ENCODE results near the gene FBXL17.
"Not testable (repeated sequence)": the region's sequence is repeated elsewhere in the genome, so short reads cannot be mapped to it uniquely, and the experiment has no call there.

The FBXL17 gene

DNA sequence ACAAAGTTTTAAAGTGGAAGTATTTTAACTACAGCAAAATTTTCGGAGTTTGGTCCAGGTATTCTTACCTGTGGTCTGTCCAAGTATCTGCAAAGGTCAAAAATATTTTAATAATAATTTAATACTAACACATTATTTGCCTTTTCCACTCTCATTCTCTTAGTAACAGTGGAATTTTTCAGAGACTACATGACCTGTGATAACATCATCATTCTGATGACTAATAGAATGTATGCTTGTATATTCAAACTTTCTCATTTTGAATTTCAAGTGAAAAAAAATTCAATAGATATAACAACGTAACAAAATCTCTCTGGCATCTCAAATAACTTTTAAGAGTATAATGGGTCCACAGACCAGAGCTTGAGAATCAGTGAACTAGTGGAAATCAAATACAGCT lies 78.3 kb downstream of the FBXL17 start:
- no peak for DNase-seq (ENCODE audit: low spot score)

DNA sequence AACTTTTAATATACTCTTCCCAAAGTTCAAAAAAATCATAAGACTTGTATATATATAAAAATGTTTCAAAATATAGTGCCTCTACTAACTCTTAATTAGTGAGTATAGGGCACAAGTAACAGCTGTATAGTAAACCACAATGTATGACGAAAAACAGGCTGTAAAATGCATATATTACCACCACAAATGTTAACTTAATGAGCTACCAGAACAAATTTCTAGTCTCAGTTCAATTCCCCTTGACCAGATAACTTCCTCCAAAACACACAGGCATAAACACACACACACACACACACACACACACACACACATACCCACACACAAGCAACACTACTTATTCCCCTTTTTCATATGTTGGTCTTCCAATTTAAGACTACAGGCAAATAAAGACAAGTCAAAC lies 78.8 kb downstream of the FBXL17 start:
- DNase-seq (ENCODE audit: low spot score): no peak

DNA sequence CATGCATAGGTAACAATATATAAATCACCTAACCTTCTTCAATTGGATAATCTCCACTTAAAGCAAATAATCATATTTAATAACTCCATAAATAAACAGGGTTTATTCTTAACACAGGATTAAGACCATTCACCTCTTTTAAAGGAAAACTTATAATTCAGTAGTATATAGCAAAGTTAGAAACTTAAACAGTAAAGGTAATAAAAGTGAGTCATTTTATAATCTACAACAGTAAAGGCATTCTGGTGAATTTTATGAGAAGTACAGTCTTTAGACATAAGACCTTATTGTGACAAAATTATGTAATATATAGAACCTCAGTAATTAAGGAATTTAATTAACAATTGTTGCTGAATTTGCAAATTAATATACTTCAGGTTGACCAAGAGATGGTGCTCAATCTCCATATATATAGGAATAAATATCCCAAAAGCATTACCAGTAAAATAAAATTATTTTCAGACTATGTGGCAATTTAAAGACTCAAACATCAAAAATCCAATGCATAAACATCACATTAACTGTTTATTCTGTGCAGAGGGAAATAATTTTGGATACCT lies 84.8 kb downstream of the FBXL17 start:
- DNase-seq (ENCODE audit: low spot score): no peak

DNA sequence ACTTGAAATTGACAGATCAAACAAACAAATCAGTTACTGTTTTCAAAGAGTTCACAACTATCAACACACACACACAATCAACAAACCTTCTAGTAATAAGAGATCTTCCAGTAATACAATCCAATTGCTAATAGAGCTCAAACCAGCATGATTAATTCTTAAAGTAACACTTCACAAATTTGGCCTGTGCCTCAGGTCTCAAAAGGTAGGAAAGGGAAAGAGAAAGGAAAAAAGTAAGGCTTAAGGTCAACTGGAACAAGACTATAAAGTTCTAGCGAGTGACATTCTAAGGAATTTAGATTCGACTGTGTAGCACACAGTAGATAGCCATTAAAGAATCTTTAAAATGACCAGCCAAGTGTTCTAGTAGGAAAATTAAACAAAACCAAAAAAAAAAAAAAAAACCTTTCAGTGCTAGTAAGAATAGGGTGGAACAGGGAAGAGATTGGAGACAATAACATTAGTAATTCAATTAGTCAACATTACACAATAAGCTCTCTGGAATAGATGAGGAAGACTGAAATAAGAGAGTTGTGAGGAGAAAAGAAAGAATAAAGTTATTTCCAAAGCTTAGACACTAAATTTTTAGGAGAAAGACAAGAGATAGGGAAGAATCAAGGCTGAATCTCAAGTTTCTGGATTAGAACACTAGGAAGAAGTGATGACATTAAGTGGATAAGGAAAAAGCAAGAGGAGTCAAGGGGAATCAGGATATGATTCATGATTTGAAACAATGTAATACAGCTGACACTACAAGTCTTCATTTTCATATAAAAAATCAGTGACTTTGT lies 86.1 kb downstream of the FBXL17 start:
- no peak for DNase-seq (ENCODE audit: low spot score)

DNA sequence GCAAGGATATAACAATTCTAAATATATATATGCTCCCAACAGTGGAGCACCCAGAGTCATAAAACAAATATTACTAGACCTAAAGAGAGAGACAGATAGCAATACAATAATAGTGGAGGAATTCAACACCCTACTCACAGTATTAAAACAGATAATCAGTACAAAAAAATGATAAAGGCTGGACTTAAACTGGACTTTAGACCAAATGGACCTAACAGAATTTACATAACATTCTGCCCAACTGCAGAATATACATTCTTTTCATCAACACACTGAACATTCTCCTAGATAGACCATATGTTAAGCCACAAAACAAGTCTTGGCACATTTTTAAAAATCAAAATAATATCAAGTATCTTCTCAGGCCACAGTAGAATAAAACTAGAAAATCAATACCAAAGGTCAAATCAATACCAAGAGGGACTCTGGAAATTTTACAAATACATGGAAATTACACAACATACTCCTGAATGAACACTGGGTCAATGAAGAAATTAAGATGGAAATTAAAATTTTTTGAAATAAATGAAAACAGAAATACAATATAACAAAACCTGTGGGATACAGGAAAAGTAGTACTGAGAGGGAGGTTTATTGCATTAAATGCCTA lies 100.8 kb downstream of the FBXL17 start:
- DNase-seq (ENCODE audit: low spot score): no peak

DNA sequence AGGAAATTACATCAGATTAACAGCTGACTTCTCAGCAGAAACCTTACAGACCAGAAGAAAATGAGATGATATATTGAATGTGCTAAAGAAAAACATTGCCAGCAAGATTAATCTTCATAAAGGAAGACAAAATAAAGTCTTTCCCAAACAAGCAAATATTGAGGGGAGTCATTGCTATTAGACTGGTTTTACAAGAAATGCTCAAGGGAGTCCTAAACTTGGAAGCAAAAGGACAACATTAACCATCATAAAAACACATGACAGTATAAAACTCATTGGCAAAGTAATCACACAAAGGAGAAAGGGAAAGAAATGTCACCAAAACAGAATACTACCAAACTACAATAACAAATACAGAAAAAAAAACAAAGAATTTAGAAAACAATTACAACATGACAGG lies 101.7 kb downstream of the FBXL17 start:
- no peak for DNase-seq (ENCODE audit: low spot score)

DNA sequence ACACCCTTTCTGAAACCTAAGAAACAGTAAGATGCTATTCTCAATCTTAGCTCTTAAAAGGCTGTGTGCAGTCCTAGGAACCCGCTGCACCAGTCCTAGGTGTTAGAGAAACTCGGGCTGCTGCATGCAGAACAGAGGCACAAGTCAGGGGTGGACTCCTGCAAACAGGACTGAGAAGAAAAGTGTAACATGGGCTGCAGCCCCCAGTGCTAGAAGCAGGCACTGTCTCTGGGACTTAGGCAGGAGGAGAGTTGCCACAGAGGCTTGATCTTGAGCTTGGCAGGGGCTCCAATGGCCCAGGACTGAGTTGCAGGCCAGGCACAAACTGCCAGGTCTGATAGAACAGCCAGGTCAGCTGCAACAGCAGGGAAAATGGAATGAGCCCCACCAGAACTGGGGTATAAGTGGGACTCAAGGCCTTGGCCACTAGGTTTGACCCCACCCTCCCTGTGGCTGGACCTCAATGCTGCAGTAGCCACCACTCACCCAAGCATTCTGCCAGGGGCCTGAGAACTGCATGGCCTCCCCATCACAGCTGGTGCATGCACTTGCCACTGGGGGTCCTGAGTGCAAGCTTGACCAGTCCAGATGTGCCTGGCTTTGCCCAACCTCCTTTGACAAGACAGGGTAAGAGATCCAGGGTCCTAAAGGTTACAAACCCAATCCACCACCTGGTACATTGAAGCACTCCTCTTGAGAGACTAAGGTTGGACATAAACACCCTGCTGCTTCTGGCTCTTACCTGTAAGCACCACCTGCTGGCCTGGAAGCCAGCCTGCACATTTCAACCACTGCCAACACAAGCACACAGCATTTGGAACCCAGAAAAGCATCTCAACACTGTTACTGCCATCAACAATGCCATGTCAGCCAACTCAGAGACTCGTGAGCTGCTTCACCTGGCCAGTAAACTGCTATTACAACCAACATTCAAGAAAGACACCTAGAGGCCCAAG lies 103.3 kb downstream of the FBXL17 start:
- DNase-seq (ENCODE audit: low spot score): no peak

DNA sequence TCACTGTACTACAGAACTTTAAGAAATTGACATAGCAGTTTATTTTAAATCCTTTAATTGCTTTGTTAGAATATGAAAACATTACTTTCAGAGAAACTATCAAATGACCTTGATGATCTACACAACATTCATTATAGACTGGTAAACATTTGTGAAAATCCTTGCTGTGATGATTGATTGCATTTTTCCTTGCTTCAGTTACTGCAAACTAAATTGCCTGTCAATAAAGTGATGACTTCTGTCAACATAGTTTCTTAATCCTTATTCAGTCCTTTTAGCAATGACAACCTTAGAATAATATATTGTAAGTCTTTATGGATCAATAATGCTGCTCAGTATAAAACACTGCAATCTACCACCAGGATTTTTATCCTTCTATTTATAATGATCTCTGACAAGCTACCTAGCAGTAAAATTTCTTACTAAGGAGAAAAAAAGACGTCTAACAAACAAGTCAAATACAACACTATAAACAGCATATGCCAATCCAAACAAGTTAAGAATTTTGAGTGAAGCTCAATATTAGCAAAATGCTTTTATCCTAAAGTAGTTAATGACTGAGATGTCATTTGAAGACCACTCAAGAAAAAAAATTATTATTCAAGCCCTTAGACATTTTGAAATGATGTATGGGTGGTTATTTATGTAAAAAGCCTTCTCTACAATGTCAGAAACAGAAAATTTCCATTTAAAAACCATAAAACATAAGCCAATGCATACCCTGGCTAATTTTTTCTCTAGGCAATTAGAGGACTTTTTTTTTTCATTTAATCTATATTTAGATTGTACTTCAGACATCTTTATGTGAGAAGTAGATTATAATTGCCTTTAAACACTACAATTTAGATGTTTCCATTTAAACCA lies 105.5 kb downstream of the FBXL17 start:
- no peak for DNase-seq (ENCODE audit: low spot score)

DNA sequence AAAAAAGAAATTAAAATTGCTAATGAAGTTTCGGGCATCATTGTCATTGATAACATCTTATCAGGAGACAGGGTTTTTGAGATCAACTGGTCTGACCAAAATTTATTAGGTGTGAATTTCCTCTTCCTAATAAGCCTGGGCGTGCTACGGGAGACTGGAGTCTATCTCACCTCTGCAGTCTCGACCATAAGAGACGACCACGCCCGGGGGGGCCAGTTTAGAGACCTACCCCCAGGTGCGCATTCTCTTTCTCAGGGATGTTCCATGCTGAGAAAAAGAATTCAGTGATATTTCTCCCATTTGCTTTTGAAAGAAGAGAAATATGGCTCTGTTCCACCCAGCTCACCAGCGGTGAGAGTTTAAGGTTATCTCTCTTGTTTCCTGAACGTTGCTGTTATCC lies 107.8 kb downstream of the FBXL17 start:
- DNase-seq (ENCODE audit: low spot score): not testable (repeated sequence)

DNA sequence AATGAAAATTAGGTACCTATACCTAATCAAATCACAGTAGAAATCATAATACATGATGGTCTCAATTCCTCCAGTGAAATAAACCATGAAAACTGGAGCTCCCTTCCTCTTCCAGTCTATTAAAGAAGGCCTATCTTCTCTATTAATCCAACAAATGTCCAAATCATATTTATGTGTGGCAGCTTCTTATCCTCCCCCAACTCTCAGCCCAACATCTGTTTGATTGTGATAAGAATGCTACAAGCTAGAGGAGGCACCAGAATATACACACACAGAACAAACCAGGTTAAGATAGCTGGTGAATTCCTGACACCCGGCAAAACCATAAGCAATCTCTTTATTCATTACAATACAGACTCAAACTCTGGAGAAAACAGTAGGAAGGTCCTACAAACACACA lies 110.8 kb downstream of the FBXL17 start:
- DNase-seq (ENCODE audit: low spot score): no peak

DNA sequence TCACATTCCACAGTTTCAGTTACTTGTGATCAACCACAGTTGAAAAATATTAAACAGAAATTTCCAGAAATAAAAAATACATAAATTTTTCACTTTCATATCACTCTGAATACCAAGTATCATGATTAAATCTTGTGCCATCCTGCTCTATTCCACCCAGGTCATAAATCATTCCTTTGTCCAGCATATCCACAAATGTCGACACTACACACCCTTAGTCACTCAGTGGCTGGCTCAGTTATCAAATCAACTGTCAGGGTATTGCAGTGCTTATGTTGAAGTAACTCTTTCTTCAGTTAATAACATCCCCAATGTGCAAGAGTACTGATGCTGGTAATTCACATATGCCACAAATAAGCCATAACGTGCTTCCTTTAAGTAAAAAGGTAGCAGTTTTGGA lies 115.7 kb downstream of the FBXL17 start:
- DNase-seq (ENCODE audit: low spot score): no peak

DNA sequence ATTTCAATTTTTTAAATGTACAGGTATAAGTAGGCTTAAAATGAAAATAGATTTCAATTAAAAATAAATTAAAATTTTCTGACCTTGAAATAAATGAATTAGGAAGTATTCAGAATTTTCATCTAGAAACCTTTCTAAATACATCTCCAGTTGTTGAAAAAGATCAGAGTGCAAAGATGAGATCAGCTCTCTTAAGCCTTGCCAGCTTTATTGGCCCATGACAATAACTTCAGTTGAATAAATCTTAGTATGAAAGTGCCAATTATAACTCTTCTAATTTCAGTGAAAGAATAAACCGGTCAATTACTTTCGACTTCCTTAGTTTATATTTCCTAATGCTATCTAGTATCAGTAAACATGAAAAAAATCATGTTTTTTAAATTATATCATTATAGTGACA lies 117.4 kb downstream of the FBXL17 start:
- no peak for DNase-seq (ENCODE audit: low spot score)

DNA sequence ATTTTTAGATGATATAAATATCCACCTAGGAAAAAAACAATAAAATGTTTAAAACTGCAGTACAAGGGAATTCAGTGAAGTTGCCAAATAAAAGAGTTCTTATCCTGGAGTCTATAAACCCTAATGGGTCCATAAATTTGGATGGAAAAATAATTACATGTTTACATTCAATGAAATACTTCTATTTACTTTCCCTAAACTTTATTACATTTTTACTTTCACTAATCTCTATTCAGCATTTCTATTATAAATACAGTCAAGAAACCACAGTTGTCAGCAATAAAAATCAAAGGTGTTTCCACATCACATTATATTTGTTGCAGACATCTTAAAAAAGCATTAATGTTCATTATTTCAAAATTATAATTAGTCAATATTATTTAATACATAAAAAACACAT lies 118.6 kb downstream of the FBXL17 start:
- no peak for DNase-seq (ENCODE audit: low spot score)

DNA sequence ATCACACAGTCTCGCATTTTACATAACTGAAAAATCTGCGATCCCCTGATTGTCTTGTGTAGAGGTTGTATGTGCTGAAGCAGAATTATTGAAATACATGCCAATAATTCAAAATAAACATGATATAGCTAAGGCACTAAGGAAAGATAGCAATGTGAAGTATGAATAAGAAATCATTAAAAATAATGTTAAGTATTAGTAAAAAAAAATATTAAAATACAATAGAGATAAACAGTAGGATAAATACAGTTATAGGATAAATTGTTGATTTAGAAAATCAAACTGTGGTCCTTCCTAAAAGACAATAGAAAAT lies 121.1 kb downstream of the FBXL17 start:
- DNase-seq (ENCODE audit: low spot score): no peak

DNA sequence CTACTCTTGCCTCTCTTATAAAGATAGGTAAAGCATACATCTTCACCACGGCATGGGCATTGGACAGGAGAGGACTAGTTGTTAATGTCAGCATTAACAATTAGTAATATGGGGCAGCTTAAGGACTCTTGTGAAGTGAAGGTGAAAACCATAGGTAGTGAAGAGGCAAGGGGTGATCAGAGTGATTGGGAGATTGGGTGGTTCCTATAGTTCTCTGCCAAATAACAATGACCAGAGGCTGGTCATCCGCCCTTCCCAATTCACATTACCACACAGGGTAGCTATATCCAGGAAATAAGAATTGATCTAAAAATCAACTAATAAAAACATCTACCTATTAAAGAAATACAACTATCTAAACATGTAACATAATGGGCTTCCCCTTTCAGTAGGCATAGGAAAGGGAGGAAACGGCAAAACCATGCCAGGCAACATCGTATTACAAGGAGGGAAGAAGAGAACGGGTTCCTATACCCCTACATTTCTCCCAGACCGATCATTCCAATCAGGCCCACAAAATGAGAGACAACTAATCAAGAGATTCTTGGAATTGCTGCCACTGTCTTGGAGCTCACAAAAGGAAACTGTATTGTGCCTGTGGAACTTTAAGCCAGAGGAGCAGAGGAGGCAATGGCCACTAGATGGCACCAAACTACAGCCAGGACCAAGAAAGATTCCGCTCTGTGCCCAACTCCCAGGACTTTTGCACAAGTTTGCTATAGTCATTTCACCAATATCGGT lies 121.6 kb downstream of the FBXL17 start:
- DNase-seq (ENCODE audit: low spot score): peak; percentile 78

DNA sequence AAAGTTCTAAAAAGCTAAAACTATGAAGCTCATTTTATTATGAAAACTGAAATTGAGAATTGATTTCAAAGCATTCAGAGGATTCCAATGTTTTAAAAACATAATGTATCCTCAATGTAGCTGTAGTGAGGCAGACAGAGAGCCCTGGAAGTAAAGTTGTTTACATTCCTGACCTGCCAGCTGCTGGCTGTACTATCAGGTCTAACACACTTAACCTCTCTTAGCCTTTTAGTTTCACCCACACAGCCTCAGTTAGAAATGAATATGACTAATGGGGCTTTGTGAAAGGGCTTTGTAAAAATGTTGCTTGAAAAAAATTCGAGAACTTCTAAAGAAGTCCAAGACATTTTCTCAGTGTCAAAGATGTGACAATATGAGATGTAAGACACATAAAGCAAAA lies 122.6 kb downstream of the FBXL17 start:
- peak; percentile 35 for DNase-seq (ENCODE audit: low spot score)

DNA sequence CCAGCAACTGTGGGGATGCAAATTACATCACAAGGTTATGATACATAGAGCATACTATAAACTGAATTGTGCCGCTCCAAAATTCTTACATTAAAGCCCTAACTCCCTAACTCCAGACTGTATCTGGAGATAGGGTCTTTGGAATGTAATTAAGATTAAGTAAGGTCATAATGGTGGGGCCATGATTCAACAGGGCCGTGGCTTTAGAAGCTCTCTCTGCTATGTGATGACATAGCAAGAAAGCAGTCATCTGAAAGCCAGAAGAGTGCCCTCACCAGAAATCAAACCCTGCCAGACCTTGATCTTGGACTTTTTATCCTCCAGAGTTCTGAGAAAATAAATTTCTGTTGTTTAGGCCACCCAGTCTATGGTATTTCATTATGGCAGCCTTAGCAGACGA lies 123.9 kb downstream of the FBXL17 start:
- DNase-seq (ENCODE audit: low spot score): no peak

DNA sequence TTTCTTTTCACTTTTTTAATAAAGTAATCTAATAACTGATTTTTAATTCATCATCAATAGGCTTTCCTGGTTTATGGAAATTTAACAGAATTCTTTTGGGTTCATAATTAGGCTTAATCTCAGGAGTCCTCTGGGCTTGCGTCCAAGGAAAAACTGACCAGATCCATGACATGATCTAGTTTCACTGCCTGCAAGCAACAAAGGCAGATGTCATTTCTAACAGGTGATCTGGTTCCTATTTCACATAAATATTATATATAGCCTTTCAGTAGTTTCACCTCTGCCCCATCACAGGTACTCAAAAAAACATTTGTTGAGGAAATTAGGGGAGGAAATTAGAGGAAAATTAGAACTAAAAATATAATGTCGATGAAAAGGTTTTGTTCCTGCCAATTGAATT lies 126.4 kb downstream of the FBXL17 start:
- DNase-seq (ENCODE audit: low spot score): no peak

DNA sequence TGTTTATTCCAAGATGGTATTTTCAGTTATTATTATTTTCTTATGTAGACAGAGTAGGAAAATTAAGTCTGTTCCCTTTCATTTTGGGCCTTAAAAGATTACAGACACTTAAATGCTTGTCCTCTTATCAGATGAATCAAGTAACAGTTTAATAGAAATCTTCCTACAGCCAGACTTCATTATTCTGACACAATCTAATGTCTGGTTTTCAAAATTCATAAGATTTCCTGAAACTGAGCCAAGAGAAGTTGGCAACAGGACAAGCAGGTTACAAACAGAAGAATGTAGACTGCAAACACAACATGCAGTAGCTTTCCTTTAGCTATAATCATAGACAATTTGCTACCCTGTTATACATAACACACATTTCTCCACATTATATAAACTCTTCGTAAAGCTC lies 130.5 kb downstream of the FBXL17 start:
- DNase-seq (ENCODE audit: low spot score): no peak

DNA sequence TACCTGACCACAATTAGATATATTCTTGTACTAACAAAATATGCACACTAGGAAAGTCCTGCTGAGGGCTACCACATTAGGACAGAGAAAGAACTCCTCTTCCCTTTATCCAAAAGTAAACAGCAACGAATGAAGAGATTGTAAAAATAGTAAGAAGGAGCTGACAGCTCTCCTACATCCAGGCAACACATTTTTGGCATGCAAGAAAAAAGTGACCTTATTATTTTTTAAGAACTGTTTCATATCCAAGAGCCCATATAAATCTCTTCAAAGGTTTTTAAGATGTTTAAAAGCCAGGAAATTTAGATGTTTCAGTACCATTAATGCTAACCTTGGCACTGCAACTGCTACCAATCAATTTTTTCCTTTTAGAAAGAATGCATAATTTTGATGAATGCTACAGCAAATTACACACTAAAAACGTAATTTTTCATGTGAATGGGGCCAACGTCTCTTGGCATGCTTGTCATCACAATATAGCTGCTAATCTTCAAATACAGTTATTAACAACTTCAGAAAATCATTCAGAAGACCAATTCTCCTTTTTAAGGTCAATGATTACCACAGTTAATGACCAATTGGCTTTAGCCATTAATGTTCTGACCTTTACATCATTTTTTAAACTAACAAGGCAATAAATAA lies 132.0 kb downstream of the FBXL17 start:
- DNase-seq (ENCODE audit: low spot score): no peak
